Measurements from ENCODE around the gene TP53TG3D.
"Not testable (repeated sequence)": the region's sequence is repeated elsewhere in the genome, so short reads cannot be mapped to it uniquely, and the experiment has no call there.

DNA sequence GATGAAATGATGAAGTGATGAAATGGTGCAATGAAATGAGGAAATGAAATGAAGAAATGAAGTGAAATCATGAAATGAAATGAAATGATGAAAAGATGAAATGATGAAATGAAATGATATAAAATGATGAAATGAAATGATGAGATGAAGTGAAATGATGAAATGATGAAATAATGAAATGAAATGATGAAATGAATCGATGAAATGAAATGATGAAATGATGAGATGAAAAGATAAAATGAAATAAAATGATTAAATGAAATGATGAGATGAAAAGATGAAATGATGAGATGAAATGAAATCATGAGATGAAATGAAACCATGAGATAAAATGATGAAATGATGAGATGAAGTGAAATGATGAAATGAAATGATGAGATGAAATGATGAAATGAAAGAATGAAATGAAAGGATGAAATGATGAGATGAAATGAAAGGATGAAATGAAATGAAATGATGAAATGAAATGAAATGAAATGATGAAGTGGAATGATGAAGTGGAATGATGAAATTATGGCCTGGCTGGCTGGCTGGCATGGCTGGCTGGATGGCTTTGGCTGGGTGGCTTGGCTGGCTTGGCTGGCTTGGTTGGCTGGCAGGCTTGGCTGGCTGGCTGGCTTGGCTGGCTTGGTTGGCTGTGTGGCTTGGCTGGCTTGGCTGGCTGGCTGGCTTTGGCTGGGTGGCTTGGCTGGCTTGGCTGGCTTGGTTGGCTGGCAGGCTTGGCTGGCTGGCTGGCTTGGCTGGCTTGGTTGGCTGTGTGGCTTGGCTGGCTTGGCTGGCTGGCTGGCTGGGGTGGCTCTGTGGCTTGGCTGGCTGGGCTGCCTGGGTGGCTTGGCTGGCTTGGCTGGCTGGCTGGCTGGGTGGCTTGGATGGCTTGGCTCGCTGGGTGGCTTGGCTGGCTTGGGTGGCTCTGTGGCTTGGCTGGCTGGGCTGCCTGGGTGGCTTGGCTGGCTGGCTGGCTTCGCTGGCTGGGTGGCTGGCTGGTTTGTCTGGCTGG is 32.0 kb downstream of the TP53TG3D start:
- TF ChIP-seq CTCF, POLR2A (IDR thresholded peaks at IDR 0.05): not testable (repeated sequence)

Data from heart left ventricle (tissue), 13 donors.